IMR-90 (cell line): ENCODE data around the gene HEXA.

Experiments used
- BHLHE40 ChIP-seq: fragments of 150-350 bp; IDR thresholded peaks from 2 replicates; pipeline ENCODE4 v1.6.1; 2016; ENCODE audit warnings: mild to moderate bottlenecking, low read depth, low read length
- CEBPB ChIP-seq: IDR thresholded peaks from 2 replicates; pipeline ENCODE4 v1.6.1; 2012; ENCODE audit warnings: low read depth, low read length, improper control_type of control experiment
- MAFK ChIP-seq: IDR thresholded peaks from 2 replicates; pipeline ENCODE4 v1.6.1; 2012; ENCODE audit warnings: low read depth, low read length, improper control_type of control experiment
- POLR2A ChIP-seq: IDR thresholded peaks from 2 replicates; pipeline ENCODE4 v1.6.1; 2012; ENCODE audit warnings: mild to moderate bottlenecking, low read depth, low read length
- RAD21 ChIP-seq: IDR thresholded peaks from 2 replicates; pipeline ENCODE4 v1.6.1; 2012; ENCODE audit warnings: low read length, improper control_type of control experiment
- RCOR1 ChIP-seq: IDR thresholded peaks from 2 replicates; pipeline ENCODE4 v1.6.1; 2012; ENCODE audit warnings: mild to moderate bottlenecking, low read length, improper control_type of control experiment; ENCODE audit not compliant: insufficient replicate concordance
- RFX5 ChIP-seq: IDR thresholded peaks from 2 replicates; pipeline ENCODE4 v1.8.0; 2012; ENCODE audit warnings: low read depth, mild to moderate bottlenecking, low read length, moderate library complexity
- TF ChIP-seq, protein P1 (sequence below): conservative IDR thresholded peaks from 2 replicates; pipeline ENCODE4 v1.5.1; 2012; ENCODE audit warnings: mild to moderate bottlenecking, low read depth, low read length, improper control_type of control experiment
- TF ChIP-seq, protein P2 (sequence below): fragments of 150-350 bp; IDR thresholded peaks from 2 replicates; pipeline ENCODE4 v1.6.1; 2016; ENCODE audit warnings: low read depth, mild to moderate bottlenecking, low read length, moderate library complexity, borderline replicate concordance
- TF ChIP-seq, protein P3 (sequence below): fragments of 150-350 bp; IDR thresholded peaks from 2 replicates; pipeline ENCODE4 v1.6.1; 2017; ENCODE audit warnings: mild to moderate bottlenecking, antibody characterized with exemption, low read length, low read depth

DNA sequence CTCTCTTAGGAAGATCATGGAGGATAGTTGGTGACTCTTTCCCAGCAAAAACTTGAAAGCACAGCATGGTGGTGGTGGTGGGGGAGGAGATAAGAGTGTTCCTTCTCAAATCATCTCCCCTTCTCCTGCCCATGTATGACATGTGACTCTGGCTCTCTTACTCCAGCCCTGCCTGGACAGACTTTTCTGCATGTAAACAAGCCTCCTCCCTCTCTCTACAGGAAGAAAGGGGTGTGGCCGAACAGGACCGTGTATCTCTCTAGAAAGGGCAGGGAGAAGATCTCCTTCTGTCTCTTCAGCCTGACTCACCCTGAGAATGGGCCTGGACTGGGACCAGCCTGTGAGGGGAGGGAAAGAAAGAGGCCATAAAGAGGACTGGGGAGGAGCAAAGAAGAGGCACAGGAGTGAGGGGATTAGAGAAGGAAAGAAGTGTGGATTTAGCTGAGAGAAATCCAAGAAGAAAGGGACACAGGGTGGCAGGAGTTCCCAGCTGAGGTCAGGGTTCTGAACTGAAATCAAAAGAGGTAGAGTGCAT is 57.3 kb downstream of the HEXA start:
- TF ChIP-seq RFX5 (no peak), POLR2A (no peak), RCOR1 (no peak), MAFK (no peak), RAD21 (no peak), CEBPB (no peak), BHLHE40 (no peak)
- TF ChIP-seq, protein P1, sequence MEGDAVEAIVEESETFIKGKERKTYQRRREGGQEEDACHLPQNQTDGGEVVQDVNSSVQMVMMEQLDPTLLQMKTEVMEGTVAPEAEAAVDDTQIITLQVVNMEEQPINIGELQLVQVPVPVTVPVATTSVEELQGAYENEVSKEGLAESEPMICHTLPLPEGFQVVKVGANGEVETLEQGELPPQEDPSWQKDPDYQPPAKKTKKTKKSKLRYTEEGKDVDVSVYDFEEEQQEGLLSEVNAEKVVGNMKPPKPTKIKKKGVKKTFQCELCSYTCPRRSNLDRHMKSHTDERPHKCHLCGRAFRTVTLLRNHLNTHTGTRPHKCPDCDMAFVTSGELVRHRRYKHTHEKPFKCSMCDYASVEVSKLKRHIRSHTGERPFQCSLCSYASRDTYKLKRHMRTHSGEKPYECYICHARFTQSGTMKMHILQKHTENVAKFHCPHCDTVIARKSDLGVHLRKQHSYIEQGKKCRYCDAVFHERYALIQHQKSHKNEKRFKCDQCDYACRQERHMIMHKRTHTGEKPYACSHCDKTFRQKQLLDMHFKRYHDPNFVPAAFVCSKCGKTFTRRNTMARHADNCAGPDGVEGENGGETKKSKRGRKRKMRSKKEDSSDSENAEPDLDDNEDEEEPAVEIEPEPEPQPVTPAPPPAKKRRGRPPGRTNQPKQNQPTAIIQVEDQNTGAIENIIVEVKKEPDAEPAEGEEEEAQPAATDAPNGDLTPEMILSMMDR, result no peak
- TF ChIP-seq, protein P2, sequence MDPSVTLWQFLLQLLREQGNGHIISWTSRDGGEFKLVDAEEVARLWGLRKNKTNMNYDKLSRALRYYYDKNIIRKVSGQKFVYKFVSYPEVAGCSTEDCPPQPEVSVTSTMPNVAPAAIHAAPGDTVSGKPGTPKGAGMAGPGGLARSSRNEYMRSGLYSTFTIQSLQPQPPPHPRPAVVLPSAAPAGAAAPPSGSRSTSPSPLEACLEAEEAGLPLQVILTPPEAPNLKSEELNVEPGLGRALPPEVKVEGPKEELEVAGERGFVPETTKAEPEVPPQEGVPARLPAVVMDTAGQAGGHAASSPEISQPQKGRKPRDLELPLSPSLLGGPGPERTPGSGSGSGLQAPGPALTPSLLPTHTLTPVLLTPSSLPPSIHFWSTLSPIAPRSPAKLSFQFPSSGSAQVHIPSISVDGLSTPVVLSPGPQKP, result no peak
- TF ChIP-seq, protein P3, sequence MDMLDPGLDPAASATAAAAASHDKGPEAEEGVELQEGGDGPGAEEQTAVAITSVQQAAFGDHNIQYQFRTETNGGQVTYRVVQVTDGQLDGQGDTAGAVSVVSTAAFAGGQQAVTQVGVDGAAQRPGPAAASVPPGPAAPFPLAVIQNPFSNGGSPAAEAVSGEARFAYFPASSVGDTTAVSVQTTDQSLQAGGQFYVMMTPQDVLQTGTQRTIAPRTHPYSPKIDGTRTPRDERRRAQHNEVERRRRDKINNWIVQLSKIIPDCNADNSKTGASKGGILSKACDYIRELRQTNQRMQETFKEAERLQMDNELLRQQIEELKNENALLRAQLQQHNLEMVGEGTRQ, result no peak
